HG03196 (cell line): ENCODE data around the gene ALPG.
"Not testable (repeated sequence)": the region's sequence is repeated elsewhere in the genome, so short reads cannot be mapped to it uniquely, and the experiment has no call there.

ENCODE experiments used
- ATAC-seq: cut with Tn5 transposase; IDR thresholded peaks from one replicate; pipeline ENCODE4 v1.9.1; 2021; ENCODE audit not compliant: unreplicated experiment

Gene ALPG

DNA sequence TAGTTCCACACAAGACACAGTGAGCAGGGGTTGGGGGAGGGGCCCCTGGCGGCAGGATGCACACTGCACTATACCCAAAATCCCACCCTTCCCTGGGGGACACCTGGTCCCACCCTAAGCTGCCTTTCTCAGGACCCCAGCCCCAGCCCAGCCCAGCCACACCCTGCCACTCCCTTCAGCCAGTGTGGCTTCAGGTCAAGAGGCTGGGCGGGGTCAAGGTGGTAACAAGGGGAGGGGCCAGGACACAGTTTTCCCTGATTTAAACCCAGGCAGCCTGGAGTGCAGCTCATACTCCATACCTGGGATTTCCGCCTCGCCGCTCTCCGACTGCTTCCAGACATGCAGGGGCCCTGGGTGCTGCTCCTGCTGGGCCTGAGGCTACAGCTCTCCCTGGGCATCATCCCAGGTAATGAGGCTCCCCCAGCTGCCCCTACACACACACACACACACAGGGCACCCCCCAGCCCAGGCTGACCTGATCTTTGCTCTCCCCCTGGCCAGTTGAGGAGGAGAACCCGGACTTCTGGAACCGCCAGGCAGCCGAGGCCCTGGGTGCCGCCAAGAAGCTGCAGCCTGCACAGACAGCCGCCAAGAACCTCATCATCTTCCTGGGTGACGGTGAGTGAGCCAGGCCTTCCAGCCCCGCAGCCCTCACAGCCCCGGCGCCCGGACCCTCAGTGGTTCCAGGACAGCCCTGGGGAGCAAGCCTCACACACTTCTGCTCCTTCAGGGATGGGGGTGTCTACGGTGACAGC lies at the start of gene ALPG:
Gene ALPG (plus strand): TSS at position 289 of the 755 bp plus-strand sequence. CDS start 51 bp downstream, at position 340.
- ATAC-seq = no peak

DNA sequence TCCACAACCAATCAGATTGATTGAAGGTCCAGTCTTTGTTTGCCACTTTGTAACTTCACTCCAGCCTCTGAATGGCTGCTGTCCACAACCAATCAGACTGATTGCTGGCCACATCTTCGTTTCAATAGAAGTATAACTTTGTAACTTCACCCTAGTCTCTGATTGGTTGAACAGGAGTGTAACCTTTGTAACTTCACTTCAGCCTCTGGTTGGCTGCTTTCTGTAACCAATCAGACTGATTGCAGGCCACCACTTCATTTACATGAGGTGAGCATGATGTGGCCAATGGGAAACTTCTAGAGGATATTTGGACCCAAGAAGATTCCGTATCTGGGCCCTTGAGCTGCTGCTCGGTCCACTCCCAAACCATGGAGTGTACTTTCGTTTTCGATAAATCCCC lies 45.0 kb upstream of the ALPG start:
- ATAC-seq = no peak

DNA sequence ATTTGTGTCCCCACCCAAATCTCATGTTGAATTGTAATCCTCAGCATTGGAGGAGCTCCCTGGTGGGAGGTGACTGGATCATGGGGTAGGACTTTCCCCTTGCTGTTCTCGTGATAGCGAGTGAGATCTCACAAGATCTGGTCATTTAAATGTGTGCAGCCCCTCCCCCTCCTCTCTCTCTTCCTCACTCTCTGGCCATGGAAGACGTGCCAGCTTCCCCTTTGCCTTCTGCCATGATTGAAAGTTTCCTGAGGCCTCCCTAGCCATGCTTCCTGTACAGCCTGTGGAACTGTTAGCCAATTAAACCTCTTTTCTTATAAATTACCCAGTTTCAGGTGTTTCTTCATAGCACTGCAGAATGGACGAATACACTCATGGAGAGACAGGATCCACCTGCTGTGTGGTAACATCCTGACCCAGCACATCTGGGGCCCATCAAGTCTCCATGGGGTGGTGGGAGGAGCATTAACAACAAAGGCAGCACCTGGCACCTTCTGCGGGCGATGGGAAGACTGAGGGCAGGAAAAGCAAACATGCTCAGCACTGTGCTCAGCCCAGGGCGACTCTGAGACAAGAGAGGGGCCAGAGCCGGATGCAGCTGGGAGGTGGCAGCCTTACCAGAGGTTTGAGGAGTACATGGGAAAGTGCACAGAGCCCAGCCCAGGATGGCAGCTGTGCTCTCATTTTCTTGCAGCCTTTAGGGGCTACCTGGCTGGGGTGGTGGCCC lies 44.3 kb upstream of the ALPG start:
- ATAC-seq = no peak

DNA sequence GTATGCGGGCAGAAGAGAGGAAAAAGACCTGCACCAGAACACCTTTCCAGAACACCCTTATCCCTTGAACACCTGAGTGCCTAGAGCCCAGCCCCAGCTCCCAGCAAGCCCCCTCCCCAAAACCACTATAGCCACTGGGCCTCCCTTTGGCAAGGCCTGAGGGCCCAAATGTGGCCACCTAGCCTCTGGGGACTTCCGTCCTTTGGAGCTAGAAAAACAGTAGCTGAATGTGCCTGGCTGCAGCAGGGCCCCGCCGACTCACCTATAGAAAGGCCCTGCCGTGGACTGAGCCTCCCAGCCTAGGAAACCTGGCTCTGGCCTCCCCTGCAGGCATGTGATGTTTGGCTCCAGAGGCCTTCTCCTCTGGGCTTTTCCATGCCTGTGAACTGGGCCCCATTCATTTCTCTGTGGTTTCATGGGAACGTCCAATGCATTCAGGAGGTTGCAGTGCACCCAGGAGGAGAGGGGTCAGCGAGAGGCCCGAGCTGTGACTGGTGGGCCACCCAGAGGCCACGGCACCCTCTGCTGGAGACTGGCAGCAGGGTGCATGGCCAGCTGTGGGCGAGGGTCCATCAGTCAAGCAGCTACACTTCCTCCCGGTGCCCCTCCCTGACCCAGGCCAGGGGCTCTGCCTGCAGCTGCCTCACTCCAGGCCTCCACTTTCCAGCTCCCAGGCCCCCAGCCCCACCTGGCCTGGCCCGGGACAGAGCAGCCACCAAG lies 43.4 kb upstream of the ALPG start:
- ATAC-seq = not testable (repeated sequence)

DNA sequence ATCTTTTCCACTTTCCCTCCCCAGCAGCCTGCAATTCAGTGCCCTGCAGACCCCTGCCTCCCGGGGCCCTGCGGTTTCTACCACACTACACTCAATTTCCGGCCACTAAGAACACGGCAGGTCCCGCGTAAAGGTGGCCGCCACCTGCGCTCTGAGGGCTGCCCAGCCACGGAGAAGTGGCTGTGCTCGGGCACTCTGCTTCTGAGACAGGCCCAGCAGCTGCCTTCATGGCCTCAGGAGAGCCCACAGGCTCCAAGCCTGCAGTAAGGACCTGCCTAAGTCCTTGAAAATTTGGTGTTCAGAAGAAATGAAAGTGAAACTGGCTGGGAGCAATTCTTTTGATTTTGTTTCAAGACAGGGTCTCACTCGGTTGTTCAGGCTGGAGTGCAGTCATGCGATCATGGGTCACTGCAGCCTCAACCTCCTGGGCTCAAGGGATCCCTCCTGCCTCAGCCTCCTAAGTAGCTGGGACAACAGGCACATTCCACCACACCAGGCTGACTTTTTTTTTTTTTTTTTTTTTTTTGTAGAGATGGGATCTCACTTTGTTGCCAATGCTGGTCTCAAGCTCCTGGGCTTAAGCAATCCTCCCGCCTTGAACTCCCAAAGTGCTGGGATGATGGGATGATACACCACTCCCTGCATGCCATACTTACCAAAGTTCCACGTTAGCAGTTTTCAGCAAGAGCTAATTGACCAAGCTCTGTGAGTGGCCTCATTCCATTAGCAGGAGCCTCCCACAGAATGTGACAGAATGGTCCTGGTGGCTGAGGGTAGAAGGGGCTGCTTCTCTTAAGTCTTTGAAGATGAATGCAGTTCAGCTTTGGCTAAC lies 42.6 kb upstream of the ALPG start:
- ATAC-seq = peak; percentile 58

DNA sequence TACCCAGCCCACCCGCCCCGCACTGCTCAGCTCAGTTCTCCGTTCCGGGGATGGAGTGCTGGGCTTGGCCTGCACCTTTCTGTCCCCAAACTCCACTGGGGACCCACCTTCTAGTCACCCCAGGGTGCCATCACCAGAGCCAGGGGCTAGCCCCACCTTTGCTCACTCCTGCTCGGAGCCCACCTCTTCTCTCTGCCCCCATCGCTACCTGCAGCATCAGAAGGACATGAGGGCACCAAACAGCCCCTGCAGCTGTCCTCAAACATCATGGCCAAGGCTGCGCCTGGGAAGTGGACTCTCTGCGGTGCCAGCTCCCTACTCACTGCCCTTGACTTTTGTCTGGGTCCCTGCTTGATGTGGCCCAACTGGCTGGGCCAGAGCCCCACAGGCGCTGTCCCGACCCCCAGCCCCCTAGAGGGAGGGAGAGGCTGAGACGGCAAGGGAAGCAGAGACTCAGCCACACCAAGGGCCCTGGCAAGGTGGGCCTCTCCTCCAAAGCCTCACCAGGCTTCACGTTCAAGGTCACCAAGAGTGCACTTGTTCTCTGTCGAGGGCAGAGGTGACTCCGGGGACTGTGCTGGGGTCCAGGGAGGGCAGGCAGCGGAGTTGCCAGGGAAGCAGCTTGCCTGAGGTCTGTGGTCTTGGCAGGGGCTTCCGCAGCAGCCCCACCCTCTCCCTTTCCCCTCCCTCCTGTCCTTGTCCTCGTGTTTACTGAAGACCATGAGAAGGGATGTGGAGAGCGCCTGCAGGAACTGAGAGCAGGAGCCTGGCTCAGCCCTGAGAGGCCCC lies 41.6 kb upstream of the ALPG start:
- not testable (repeated sequence) for ATAC-seq

DNA sequence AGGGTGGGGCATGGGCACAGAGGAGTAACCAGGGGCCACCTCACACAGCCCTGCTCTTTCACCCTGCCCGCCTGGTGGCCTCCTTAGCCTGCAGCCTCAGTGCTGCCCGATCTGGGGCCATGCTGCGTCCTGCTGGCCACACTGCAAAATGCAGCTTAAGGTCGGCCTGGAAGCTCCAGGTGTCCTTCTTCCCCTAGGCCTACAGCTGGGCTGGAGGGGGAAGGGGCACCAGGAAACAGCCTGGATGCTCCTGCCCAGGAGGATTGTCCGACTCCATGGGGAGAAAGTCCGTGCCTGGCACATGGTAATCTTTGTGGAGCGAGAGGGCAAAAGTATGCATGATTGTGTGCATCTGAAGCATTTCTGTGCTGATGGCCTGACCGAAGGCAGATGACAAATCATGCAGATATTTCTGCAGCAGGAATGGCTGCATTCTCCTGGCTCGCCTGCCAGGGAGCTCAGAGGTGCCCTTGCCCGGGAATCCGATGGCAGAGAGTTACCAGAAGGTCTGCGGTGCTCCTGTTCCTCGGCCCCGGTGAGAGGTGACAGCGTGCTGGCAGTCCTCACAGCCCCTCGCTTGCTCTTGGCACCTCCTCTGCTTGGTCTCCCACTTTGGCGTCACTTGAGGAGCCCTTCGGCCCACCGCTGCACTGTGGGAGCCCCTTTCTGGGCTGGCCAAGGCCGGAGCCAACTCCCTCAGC lies 40.9 kb upstream of the ALPG start:
- no peak for ATAC-seq

DNA sequence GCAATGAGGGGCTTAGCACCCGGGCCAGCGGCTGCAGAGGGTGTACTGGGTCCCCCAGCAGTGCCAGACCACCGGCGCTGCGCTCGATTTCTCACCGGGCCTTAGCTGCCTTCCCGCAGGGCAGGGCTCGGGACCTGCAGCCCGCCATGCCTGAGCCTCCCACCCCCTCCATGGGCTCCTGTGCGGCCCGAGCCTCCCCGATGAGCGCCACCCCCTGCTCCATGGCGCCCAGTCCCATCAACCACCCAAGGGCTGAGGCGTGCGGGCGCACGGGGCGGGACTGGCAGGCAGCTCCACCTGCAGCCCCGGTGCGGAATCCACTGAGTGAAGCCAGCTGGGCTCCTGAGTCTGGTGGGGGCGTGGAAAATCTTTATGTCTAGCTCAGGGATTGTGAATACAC lies 40.2 kb upstream of the ALPG start:
- ATAC-seq = not testable (repeated sequence)

DNA sequence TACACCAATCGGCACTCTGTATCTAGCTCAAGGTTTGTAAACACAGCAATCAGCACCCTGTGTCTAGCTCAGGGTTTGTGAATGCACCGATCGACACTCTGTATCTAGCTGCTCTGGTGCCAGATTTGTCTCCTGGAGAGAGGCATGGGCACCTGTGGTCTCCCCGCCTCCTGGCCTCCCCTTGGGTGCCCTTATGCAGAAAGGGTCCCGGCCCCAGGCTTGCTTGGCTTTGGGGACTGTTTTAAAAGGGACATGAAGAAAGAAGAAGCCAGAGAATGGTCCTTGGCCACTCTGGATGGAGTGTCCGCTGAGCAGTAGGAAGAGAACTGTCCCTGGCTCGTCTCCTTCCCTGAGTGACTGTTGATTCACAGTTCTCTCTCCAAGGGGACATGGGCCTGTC lies 39.6 kb upstream of the ALPG start:
- ATAC-seq = no peak

DNA sequence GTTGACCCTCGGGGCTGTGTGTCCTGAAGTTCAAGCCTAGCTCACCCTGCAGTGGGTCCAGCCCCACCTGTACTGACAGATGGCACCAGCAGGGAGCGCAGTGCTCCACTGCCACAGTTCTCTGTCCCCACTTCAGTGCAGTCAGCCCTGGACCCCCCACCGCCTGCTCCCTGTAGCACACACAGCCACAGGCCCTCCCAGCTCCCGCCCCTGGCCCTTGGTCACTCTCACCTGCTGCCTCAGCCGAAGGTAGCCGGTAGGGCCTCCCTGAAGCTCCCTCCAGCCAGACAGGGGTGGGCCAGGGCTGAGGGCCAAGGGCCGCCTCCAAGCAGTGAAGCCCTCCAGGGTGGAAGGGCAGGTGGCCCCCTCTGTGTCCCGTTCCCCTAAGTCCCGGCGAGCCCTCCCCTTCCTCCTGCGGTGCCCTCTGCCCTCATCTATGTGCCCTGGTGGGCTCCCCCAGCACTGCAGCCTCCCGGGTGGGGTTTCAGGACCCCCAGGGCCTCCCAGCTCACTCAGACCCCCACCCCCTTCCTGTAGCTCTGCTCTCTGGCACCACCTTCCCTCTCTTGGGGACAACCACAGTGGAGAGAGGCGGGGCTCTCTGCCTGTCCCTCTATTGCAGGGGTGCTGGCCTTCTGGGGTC lies 38.9 kb upstream of the ALPG start:
- no peak for ATAC-seq

DNA sequence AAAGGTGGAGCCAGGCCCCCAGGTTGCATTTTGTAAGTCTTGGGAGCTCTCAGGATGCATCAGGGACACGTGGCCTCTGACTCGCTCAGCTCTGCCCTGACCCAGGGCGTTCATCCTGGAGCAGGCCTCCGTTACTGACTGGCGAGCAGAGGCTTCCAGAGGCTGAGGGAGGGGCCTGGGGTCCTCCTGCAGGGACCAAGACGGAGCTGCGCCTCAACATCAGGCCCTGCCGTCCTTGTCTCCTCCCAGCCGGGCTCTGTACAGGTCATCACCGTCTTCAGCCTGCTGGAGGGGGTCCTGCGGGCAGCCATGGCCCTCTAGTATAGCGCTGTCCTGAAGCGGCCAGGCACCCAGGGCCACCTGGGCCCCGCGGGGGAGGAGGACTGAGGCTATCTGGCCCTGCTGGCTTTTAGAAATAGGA lies 38.3 kb upstream of the ALPG start:
- no peak for ATAC-seq

DNA sequence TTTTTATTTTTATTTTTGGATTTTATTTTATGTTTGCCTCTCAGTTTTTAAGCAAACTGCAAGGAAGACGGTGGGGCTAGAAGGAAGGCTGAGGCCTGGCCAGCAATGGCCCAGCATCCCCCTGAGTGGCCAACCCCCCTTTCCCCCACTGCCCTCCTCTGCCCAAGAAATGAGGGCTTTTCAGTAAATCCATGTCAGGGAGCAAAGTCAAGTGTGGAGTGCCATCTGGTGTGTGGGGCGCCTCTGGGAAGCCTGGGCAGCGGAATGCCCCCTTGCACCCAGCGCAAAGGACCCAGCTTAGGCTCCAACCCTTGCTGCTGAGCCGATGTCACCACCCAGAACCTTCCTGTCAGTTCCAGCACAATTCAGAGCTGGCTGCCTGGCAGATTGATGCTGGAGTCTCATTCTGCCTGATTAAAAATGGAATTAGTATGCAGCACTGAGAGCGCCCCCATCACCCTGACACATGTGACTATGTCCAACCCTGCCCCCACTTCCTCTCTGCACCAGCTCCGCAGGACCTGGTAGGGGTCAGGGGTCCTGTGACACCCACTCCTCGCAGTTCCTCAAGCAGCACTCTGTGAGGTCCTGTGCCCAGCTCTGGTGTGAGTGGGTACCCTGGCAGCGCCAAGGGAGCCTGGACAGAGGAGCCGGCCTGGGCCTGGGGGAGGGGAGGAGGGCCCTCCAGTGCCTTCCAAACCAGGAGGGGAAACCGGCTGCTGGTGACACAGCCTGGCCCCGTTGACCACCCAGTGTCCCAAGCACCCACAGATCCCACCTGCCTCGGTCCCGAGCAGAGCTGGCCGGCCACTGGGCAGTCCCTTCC lies 37.3 kb upstream of the ALPG start:
- no peak for ATAC-seq

DNA sequence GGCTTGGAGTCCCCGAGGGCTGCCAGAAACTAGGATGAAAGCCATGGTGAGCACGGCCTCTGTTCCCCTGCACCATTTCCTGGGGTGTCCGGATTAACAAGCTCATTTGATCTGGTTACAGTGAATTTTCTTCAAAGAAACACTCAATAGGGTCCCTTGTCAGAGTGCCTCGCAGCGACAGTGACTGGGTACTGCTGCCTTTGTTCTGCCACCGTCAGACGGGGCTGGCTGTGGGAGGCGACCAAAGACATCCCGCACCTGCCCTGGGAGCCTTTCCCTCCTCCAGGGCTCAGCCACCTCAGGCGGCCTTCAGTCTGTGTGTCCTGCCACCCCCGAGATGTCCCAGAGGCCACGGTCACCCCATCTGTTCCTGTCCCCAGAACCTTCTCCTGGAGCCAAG lies 36.6 kb upstream of the ALPG start:
- not testable (repeated sequence) for ATAC-seq

DNA sequence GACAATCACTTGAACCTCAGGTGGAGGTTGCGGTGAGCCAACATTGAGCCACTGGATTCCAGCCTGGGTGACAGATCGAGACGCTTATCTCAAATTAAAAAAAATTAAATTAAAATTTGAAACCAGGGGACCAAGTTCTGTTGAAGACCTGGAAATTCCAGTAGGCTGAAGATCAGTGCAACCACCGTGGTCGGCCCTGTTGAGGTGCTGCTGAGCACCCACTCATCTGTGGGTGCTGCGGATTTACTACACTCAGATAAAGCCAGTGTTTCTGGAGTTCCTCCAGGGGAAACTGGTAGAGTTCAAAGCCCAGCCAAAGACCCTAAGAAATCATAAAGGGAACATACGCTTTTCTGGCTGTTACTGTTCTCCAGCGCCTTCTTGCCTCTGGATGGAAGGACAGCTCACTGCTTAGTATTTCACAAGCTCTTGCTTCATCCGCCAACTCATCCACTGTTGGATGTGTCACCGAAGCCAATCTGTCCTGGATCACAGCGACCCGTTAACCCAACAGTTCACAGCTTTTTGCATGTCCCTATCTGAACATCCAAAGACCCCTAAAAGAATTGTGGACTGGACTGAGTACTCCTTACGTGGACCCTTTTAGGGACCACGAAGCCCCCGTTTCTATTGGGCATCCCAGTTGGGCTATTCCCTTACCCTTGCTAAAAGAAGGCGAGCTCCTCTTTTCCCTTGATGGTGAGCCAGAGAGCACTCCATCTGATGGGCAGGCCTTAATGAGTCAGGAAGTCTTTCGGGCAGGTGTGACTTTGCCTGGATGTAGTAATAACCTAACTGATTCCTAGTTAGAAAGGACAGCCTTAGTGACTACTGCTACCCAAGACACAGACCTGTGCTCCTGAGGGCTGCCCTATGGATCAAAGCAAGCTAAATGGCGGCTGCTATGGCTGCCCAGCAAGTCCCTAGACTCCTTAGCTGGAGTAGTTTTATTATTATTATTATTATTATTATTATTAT lies 34.1 kb upstream of the ALPG start:
- ATAC-seq = no peak

DNA sequence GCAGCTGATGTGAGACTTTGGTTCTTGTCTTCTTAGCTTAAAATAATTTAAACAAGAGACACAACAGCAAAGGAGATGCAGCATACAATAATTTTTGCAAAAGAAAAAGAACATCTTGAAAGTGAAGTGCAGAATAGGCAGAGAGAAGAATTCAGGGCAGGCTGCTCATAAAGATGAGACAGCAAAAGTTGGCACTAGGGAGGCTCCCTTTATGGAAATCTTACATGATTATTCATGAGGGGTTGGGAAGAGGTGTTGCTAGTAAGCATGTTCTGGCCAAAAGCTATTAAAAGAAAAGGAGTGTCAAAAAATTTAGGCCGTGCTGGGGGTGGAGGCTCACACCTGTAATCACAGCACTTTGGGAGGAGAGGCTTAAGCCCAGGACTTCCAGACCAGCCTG lies 32.3 kb upstream of the ALPG start:
- no peak for ATAC-seq

DNA sequence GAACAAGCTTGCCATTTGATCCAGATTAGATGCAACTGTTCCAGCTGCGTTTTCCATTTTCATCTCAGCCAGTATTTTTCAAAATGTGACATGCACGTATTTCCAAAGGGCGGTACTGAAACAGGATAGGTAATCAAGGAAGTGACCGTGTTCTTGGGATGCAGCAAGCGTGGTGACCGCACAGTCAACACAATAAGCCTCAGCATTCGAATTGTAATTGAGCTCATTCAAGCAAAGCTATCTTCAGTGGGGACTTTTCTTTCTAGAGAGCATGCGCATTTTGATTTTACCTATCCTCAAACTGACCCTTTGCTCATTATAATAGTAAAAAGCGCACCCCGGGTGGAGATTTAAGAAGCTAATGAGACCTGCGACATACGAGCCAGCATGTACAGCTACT lies 31.5 kb upstream of the ALPG start:
- no peak for ATAC-seq

DNA sequence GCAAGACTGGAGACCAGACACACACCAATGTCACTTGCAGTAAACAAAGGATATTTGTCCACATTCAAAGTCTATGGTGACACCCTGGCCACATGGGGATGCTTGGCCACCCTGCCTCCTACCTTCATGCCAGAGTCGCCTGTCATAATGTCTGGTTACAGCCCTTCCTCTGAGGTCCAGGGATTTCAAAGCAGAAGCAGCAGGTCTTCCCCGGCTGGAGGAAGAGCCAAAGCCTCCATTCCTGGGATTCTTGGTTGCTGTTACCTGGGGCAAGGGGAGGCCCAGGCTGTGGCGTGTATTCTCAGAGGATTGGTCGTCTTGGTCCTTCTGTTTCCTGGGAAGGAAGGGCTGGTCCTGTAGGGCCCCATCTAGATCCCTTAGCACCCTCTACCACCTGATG lies 30.4 kb upstream of the ALPG start:
- no peak for ATAC-seq
